Astrocyte of the cerebellum (primary cell): ENCODE results near the gene DIAPH3.

Experiments used
- DNase-seq: peaks from one replicate; pipeline ENCODE4 v3.0.0-alpha.2; 2011; ENCODE audit warnings: low read depth
- H3K4me3 ChIP-seq: 2 replicates; pipeline ENCODE4 v1.5.1; 2011; ENCODE audit warnings: mild to moderate bottlenecking, low read depth, low read length, moderate library complexity
- in situ Hi-C: cut with HindIII; loops from 2 replicates; pipeline ENCODE4 v1.10.0; 2017; ENCODE audit warnings: low sequenced_read_pairs
- TF ChIP-seq, protein P1 (sequence below): IDR thresholded peaks from 2 replicates; pipeline ENCODE4 v1.5.1; 2012; ENCODE audit warnings: low read length, low read depth, moderate library complexity, mild to moderate bottlenecking; ENCODE audit errors: missing control alignments

DIAPH3 gene

GRCh38 chr13:59625111-59625510 is 538.6 kb downstream of the DIAPH3 start:
- TF ChIP-seq, protein P1, sequence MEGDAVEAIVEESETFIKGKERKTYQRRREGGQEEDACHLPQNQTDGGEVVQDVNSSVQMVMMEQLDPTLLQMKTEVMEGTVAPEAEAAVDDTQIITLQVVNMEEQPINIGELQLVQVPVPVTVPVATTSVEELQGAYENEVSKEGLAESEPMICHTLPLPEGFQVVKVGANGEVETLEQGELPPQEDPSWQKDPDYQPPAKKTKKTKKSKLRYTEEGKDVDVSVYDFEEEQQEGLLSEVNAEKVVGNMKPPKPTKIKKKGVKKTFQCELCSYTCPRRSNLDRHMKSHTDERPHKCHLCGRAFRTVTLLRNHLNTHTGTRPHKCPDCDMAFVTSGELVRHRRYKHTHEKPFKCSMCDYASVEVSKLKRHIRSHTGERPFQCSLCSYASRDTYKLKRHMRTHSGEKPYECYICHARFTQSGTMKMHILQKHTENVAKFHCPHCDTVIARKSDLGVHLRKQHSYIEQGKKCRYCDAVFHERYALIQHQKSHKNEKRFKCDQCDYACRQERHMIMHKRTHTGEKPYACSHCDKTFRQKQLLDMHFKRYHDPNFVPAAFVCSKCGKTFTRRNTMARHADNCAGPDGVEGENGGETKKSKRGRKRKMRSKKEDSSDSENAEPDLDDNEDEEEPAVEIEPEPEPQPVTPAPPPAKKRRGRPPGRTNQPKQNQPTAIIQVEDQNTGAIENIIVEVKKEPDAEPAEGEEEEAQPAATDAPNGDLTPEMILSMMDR, result no peak
- no peak overlapping the region for H3K4me3 ChIP-seq
- no peak for DNase-seq
- in situ Hi-C loops, result no loop called here

GRCh38 chr13:59623206-59623915 is 540.4 kb downstream of the DIAPH3 start:
- H3K4me3 ChIP-seq, result no peak overlapping the region
- DNase-seq, result no peak
- TF ChIP-seq, protein P1, result no peak
- in situ Hi-C loops, result no loop called here

DNA sequence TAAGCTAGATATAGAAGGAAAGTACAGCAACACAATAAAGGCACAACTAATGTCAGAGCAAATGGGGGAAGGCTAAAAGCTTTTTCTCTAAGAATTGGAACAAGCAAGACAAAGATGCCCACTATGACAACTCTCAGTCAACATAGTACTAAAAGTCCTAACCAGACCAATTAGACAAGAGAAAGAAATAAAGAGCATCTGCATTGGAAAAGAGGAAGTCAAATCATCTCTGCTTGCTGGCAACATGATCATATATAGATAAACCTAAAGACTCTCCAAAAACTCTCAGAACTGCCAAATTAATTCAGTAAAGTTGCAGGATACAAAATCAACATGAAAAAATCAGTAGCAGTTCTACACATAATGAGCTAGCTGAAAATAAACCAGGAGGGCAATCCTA is 542.0 kb downstream of the DIAPH3 start:
- no peak for DNase-seq
- in situ Hi-C loops, result no loop called here
- no peak overlapping the region for H3K4me3 ChIP-seq
- TF ChIP-seq, protein P1, result no peak
